Subcutaneous adipose tissue (tissue), 4 donors: ENCODE data around the gene KRT78. TPM values are rescaled to one million over a fixed set of nuclear protein-coding genes. Genes with fewer than 3 reads are reported as not detected.

Source experiments
- CTCF ChIP-seq: fragments of 450-650 bp; IDR thresholded peaks from one replicate; pipeline ENCODE4 v1.5.1; 2016; ENCODE audit warnings: low read depth, mild to moderate bottlenecking, control low read depth, antibody characterized with exemption, moderate library complexity
- total RNA-seq, 4 donors: library from RNA; depleted of rRNA; stranded (reverse); fragments of >200 nt; gene quantifications; one replicate each; pipeline ENCODE4 v1.1.0, GENCODE V29; 2016

The KRT78 gene
- total RNA-seq, 4 donors from 2014 or later: not detected

GRCh38 chr12:52788876-52789636 is 59.7 kb downstream of the KRT78 start:
- no peak for TF ChIP-seq CTCF

GRCh38 chr12:52788192-52788875 is 60.5 kb downstream of the KRT78 start:
- TF ChIP-seq CTCF: no peak

Other genes starting within 250 kb of the KRT78 start
- gene KRT72, start 247.5 kb downstream of the KRT78 start, total RNA-seq: not detected
- gene KRT73, start 230.4 kb downstream of the KRT78 start, total RNA-seq: not detected
- gene KRT2, start 196.8 kb downstream of the KRT78 start, total RNA-seq: not detected
- gene KRT1, start 168.6 kb downstream of the KRT78 start, total RNA-seq: under 1 TPM in 1 of 4 donors, not detected in 3; 0.38 TPM
- 1 to 10 TPM in 1 of 4 donors, under 1 TPM in 1, not detected in 2; 0.17 to 1.5 TPM for gene KRT77, start 145.5 kb downstream of the KRT78 start, total RNA-seq
- not detected for gene KRT76, start 71.6 kb downstream of the KRT78 start, total RNA-seq
- gene KRT3, start 52.9 kb downstream of the KRT78 start, total RNA-seq: not detected
- not detected for gene KRT4, start 34.9 kb downstream of the KRT78 start, total RNA-seq
- 1 to 10 TPM in 2 of 4 donors, under 1 TPM in 1, not detected in 1; 0.22 to 3.6 (median 2.0) TPM for gene KRT79, start 14.7 kb downstream of the KRT78 start, total RNA-seq
- gene KRT8, start 56.1 kb upstream of the KRT78 start, total RNA-seq: 10 to 100 TPM in 2 of 4 donors, 1 to 10 TPM in 2; 5.5 to 11.7 (median 8.7) TPM
- gene KRT18, start 100.1 kb upstream of the KRT78 start, total RNA-seq: 1 to 10 TPM; 3.2 to 9.2 (median 6.5) TPM
- gene EIF4B, start 157.5 kb upstream of the KRT78 start, total RNA-seq: 100 to 1,000 TPM; 471 to 677 (median 528) TPM
- gene TNS2, start 201.1 kb upstream of the KRT78 start, total RNA-seq: 100 to 1,000 TPM; 108 to 522 (median 189) TPM
- gene SPRYD3, start 230.4 kb upstream of the KRT78 start, total RNA-seq: 10 to 100 TPM; 20.4 to 41.8 (median 24.6) TPM
- 1,000 to 10,000 TPM in 1 of 4 donors, 100 to 1,000 TPM in 3; 224 to 1,933 (median 278) TPM for gene IGFBP6, start 248.7 kb upstream of the KRT78 start, total RNA-seq